Epidermal melanocyte (primary cell): ENCODE measurements around the gene PIK3CD.
"Not testable (repeated sequence)": the region's sequence is repeated elsewhere in the genome, so short reads cannot be mapped to it uniquely, and the experiment has no call there.

ENCODE experiments used
- DNase-seq: peaks from one replicate; pipeline ENCODE4 v3.0.0; 2011; ENCODE audit warnings: low spot score; ENCODE audit not compliant: insufficient read length

Gene PIK3CD

GRCh38 chr1:9732123-9732971 is 80.8 kb downstream of the PIK3CD start:
- DNase-seq = no peak

GRCh38 chr1:9733160-9733789 is 81.7 kb downstream of the PIK3CD start:
- no peak for DNase-seq

- DNase-seq = no peak
Measured at GRCh38 chr1:9735800-9736199, 84.3 kb downstream of the PIK3CD start.

DNA sequence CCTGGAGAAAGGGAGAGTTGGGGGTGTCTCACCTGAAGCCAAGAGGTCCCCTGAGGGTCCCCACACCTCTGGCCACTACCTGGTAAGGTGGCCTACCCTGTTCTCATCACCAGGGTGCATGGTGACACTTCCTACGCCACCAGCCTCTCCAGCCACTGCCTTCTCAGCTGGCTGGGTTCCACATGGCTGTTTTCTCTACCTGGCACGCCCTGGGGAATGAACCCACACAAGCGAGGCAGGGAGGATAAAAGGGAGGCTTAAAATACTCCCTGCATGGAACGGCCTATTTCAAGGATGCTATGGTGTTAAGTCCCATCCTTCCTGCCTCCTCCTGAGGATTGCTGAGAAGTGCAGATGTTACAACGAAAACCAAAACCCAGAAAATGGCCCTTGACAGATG is 84.7 kb downstream of the PIK3CD start:
- DNase-seq = no peak

DNA sequence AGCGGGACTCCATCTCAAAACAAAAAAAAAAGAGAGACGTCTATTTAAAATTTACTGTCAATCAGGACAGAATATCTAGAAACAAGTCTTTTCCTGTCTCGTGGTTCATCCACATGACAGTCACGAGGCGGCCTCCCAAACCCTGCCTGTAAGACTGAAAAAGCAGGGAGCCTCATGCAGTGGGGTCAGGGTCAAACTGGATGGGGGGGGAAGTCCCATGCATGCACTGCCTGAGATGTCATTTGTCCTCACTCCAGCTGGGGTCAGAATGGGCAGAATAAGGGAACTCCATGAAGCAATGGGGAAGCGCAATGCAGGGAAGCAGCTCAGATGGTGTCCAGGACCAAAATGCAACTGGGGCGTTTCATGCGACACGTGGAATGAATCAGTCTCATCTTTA is 85.5 kb downstream of the PIK3CD start:
- peak; percentile 50 for DNase-seq

DNA sequence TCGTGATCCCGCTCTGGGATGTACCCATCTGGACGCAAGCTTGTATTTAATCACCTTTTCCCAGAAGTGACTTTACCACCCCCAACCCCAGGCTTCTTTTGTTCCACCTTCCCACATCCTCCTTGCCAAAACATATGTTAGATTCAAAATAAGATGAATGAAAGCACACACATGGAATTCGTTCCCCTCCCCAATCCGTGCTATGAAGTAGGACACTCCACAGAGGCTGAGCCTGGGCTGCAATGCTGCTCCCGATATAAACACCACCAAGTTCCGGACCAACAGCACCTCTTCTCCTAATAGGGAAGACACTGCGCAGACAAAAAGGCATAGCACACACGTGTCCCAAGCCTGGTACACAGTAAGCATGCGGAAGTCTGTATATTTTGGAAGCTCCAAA is 86.1 kb downstream of the PIK3CD start:
- DNase-seq = no peak

GRCh38 chr1:9744106-9744799 is 92.7 kb downstream of the PIK3CD start:
- no peak for DNase-seq

- DNase-seq = no peak
Measured at GRCh38 chr1:9746211-9746610, 94.7 kb downstream of the PIK3CD start.

DNA sequence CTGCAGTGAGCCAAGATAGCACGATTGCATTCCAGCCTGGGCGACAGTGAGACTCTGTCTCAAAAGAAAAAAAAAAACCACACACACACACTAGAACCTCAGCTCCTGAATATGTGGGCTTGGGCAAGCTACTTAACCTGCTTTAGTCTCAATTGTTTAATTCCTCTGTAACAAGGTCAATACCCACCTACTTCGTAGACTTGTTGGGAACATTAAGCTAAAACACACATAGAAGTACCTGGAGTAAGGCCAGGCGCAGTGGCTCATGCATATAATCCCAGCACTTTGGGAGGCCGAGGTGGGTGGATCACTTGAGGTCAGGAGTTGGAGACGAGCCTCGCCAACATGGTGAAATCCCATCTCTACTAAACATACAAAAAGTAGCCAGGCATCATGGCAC is 95.1 kb downstream of the PIK3CD start:
- DNase-seq = no peak

DNA sequence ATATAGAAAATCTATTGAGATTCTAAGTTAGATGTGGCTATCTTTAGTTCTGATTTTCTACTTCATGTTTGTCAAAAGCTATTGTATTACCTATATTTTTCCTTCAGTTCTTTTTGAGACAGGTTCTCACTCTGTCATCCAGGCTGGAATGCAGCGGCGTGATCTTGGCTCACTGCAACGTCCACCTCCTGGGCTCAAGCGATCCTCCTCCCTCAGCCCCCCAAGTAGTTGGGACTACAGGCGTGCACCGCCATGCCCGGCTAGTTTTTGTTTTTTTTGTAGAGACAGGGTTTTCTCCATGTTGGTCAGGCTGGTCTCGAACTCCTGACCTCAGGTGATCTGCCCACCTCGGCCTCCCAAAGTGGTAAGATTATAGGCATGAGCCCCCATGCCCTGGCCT is 96.9 kb downstream of the PIK3CD start:
- not testable (repeated sequence) for DNase-seq

DNA sequence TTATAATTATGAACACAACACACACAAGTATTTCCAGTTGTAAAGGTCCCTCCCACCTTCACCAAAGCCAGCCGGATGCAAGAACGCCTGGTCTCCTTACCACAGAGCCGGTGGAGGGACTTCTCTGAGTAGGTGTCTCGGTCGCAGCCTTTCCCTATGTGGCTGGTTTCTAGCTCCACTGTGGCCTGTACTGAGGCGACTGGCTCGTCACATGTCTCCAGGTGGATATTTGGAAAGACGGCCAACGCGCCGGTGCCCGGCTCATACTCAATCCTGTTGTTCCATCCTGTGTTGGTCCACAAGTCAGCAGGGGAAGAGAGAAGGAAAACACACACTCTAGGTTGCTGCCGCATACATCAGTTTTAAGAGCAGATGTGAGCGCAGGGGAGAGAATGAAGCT is 97.8 kb downstream of the PIK3CD start:
- no peak for DNase-seq

DNA sequence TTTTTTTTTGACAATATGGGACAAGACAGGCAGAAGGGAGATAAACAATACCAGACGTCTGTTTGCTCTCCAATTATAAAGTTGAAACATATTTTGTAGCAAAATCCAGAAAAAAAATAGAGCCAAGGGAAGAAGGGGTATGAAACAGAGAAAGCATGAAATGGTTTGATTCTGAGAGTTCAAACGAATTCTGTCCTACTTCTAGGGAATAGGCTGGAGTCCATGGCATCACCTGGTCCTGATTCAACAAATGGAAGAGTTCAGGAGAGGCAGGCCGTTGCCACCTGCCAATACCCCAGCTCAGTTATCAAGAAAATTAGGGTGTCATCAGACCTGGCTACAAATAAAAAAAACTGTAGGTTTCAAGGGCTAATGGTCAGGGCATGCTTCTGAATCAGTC is 100.4 kb downstream of the PIK3CD start:
- no peak for DNase-seq

DNA sequence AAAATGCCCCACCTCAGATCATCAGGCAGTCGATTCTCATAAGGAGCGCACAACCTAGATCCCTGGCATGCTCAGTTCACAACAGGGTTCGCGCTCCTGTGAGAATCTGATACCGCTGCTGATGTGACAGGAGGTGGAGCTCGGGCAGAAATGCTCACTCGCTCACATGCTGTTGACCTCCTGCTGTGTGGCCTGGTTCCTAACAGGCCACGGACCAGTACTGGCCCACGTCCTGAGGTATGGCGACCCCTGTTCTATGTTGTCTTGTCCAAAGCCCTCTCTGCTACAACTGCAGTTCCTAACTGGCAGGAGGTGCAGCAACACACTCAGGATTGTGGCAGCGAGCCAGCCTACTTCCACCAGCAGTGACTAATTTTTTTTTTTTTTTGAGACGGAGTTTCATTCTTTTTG is 101.6 kb downstream of the PIK3CD start:
- DNase-seq = no peak

DNA sequence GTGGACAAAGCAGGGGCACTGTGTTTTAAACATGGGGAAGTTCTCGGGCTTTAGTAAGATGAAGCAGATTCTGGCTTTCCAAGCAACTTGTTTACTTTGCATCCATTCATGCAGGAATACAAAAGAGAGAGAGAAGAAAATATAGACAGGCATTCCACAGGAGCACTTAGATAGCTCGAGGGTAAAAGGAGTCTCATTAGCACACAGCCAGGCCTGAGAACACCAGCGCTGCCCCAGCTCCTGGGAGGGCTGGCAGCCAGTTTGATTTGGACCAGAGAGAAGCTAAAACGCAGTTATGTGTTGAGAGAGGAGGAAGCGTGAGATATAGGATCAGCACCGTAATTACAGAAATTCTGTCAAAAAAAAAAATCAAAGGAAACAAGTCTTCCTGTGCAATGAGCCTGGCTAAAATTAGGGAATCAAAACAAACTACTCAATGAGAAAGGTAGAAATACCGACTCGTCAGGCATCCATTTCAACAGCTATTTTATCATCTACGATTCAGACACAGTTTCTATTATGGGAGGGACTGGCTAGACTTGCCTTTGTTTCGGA is 104.0 kb downstream of the PIK3CD start:
- DNase-seq = no peak

DNA sequence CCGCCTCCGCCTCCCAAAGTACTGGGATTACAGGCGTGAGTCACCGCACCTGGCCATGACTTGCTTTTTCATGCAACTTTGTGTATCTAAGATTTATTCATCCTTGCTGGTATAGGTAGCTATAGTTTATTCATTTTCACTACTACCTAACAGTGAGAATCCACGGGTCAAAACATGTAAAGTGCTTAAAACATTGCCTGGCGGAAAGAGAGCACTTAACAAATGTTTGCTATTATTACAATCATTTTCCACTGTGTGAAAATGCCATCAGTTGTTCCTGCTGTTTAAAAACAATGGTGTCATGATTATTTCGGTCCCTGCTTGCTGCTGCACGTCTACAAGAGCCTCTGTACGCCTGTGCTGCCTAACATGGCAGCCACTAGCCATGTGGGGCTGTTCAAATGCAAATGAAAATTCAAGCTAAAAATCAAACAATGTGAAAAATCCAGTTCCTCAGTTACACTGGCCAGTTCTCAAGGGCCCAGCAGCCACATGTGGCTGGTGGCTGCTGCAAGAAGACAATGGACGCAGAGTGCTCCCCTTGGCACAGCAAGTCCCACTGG is 107.1 kb downstream of the PIK3CD start:
- no peak for DNase-seq

DNA sequence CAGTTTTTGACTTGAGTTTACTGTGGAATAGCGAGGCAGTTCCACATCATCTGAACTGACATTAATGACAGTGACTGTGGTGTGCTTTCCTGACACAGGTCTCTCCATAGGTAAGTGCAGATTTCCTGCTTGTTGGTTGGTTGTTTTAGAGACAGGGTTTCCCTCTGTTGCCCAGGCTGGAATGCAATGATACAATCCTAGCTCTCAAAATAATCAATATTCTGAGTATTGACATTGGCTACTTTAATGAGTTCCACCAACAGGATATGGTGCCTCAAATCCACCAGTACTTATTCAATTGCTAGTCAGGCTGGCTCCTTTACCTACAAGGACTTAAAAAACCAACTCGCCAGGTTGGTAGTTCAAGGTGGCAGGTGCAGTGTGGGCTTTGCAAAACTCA is 108.4 kb downstream of the PIK3CD start:
- no peak for DNase-seq

GRCh38 chr1:9760824-9761223 is 109.3 kb downstream of the PIK3CD start:
- no peak for DNase-seq

GRCh38 chr1:9761855-9762254 is 110.3 kb downstream of the PIK3CD start:
- no peak for DNase-seq

GRCh38 chr1:9762446-9762845 is 110.9 kb downstream of the PIK3CD start:
- not testable (repeated sequence) for DNase-seq

GRCh38 chr1:9763914-9764313 is 112.4 kb downstream of the PIK3CD start:
- DNase-seq = no peak

- no peak for DNase-seq
Measured at GRCh38 chr1:9764550-9764949, 113.0 kb downstream of the PIK3CD start.
